CD8-positive, alpha-beta memory T cell (primary cell): ENCODE measurements around the gene ABCC9. TPM values are rescaled to one million over a fixed set of nuclear protein-coding genes. Genes with fewer than 3 reads are reported as not detected.

ENCODE experiments used
- CTCF ChIA-PET: fragments of 350-600 bp; sonication (Branson Sonifier 250); formaldehyde crosslinking; loops from one replicate; lab custom pipeline; 2021; ENCODE audit warnings: antibody characterized with exemption; lab: Charles Lee
- POLR2A ChIA-PET: fragments of 350-600 bp; sonication (Branson Sonifier 250); formaldehyde crosslinking; loops from one replicate; lab custom pipeline; 2021; ENCODE audit warnings: antibody characterized with exemption; lab: Charles Lee
- DNase-seq, 5 donors: peaks; one replicate each; pipeline versions ENCODE4 v3.0.0 to v3.0.0-alpha.2; 2020 to 2022; ENCODE audit warnings: mixed read lengths in 1 of 5
- H3K27ac ChIP-seq: one replicate; pipeline ENCODE4 v1.7.0; 2013; ENCODE audit warnings: low read depth, mild to moderate bottlenecking, low read length, moderate library complexity
- H3K27me3 ChIP-seq: 2 replicates; pipeline ENCODE4 v1.7.0; 2013; ENCODE audit warnings: low read length, mild to moderate bottlenecking; ENCODE audit not compliant: insufficient read depth, poor library complexity, severe bottlenecking
- H3K36me3 ChIP-seq: 2 replicates; pipeline ENCODE4 v1.7.0; 2013; ENCODE audit warnings: mild to moderate bottlenecking, low read length, moderate library complexity; ENCODE audit not compliant: insufficient read depth
- H3K4me1 ChIP-seq: 2 replicates; pipeline ENCODE4 v1.7.0; 2013; ENCODE audit warnings: mild to moderate bottlenecking, low read length, moderate library complexity; ENCODE audit not compliant: insufficient read depth
- H3K4me3 ChIP-seq: 2 replicates; pipeline ENCODE4 v1.7.0; 2013; ENCODE audit warnings: mild to moderate bottlenecking, low read length
- H3K9me3 ChIP-seq: 2 replicates; pipeline ENCODE4 v1.7.0; 2013; ENCODE audit warnings: mild to moderate bottlenecking, low read length
- H3K27ac Mint-ChIP-seq, 8 donors: one replicate each; pipeline ENCODE4 v1.8.0; 2020 to 2021; ENCODE audit warnings: mixed read lengths in 8 of 8, mild to moderate bottlenecking in 6 of 8, inconsistent platforms in 3 of 8, moderate library complexity in 3 of 8
- H3K27me3 Mint-ChIP-seq, 2 donors: one replicate each; pipeline ENCODE4 v1.8.0; 2020 to 2021; ENCODE audit warnings: mixed read lengths in 2 of 2, mild to moderate bottlenecking in 1 of 2, moderate library complexity in 1 of 2
- H3K36me3 Mint-ChIP-seq, 3 donors: one replicate each; pipeline ENCODE4 v1.8.0; 2020 to 2021; ENCODE audit warnings: mixed read lengths in 3 of 3, inconsistent platforms in 1 of 3, mild to moderate bottlenecking in 1 of 3
- H3K4me1 Mint-ChIP-seq, 3 donors: one replicate each; pipeline ENCODE4 v1.8.0; 2020 to 2021; ENCODE audit warnings: mixed read lengths in 3 of 3, inconsistent platforms in 1 of 3, mild to moderate bottlenecking in 1 of 3
- H3K4me3 Mint-ChIP-seq, 7 donors: one replicate each; pipeline ENCODE4 v1.8.0; 2020 to 2021; ENCODE audit warnings: mixed read lengths in 7 of 7, mild to moderate bottlenecking in 6 of 7, moderate library complexity in 4 of 7, inconsistent platforms in 2 of 7
- H3K9me3 Mint-ChIP-seq, 5 donors: one replicate each; pipeline ENCODE4 v1.8.0; 2020 to 2022; ENCODE audit warnings: mixed read lengths in 5 of 5, mild to moderate bottlenecking in 3 of 5, moderate library complexity in 2 of 5, inconsistent platforms in 1 of 5
- polyA plus RNA-seq: library from polyadenylated mRNA; unstranded; fragments of 300-500 nt; fragmentation: Illumina TruSeq; gene quantifications from one replicate; pipeline ENCODE4 v1.2.3, GENCODE V29; 2021
- total RNA-seq, 2 experiments: library from RNA; stranded (reverse); gene quantifications; one replicate each; pipeline ENCODE4 v1.2.3, GENCODE V29; 2021

ABCC9 gene
- total and polyA plus RNA-seq, 3 experiments from 2014 or later: not detected

- no peaks in the 10 kb centered on the region for H3K36me3 ChIP-seq
- H3K4me3 ChIP-seq: no peak overlapping the region
- H3K4me1 ChIP-seq: no peaks in the 10 kb centered on the region
- no peaks in the 10 kb centered on the region for H3K9me3 Mint-ChIP-seq
- peaks cover 6% of the 10 kb centered on the region for H3K27me3 ChIP-seq
- H3K9me3 ChIP-seq: no peaks in the 10 kb centered on the region
- H3K27me3 Mint-ChIP-seq: peaks cover 14 to 50% of the 10 kb centered on the region in 2 donors
- no peaks in the 10 kb centered on the region for H3K36me3 Mint-ChIP-seq
- DNase-seq: no peak
- ChIA-PET CTCF (no interaction called here), POLR2A (no interaction called here)
- H3K4me1 Mint-ChIP-seq: peaks cover 5 to 18% (median 14%) of the 10 kb centered on the region in 3 donors
- H3K27ac ChIP-seq: no peak overlapping the region
- no peak overlapping the region for H3K27ac Mint-ChIP-seq
- H3K4me3 Mint-ChIP-seq: peak overlapping the region in 3 of 7 donors; percentile 20 to 37 (median 28)
Measured at GRCh38 chr12:21773806-21774205, 167.4 kb downstream of the ABCC9 start.

GRCh38 chr12:21773263-21773741, 167.9 kb downstream of the ABCC9 start:
- Mint-ChIP-seq H3K27ac (no peak overlapping the region), H3K36me3 (no peaks in the 10 kb centered on the region), H3K27me3 (peaks cover 14 to 50% of the 10 kb centered on the region in 2 donors), H3K4me3 (peak overlapping the region in 4 of 7 donors; percentile 10 to 47 (median 29)), H3K9me3 (no peaks in the 10 kb centered on the region), H3K4me1 (peaks cover 5 to 18% (median 14%) of the 10 kb centered on the region in 3 donors)
- Histone ChIP-seq H3K4me1 (no peaks in the 10 kb centered on the region), H3K27ac (no peak overlapping the region), H3K36me3 (no peaks in the 10 kb centered on the region), H3K27me3 (peaks cover 6% of the 10 kb centered on the region), H3K9me3 (no peaks in the 10 kb centered on the region), H3K4me3 (no peak overlapping the region)
- POLR2A ChIA-PET: no interaction called here
- no peak for DNase-seq
- CTCF ChIA-PET: no interaction called here

GRCh38 chr12:21771311-21771710, 169.9 kb downstream of the ABCC9 start:
- Histone ChIP-seq H3K27me3 (peaks cover 6% of the 10 kb centered on the region), H3K36me3 (no peaks in the 10 kb centered on the region), H3K4me1 (no peaks in the 10 kb centered on the region), H3K27ac (no peak overlapping the region), H3K4me3 (no peak overlapping the region), H3K9me3 (no peaks in the 10 kb centered on the region)
- no peak for DNase-seq
- H3K27me3 Mint-ChIP-seq: peaks cover 8 to 34% of the 10 kb centered on the region in 2 donors
- H3K4me3 Mint-ChIP-seq: no peak overlapping the region
- ChIA-PET POLR2A (no interaction called here), CTCF (no interaction called here)
- peaks cover 5 to 18% (median 14%) of the 10 kb centered on the region in 3 donors for H3K4me1 Mint-ChIP-seq
- no peaks in the 10 kb centered on the region for H3K9me3 Mint-ChIP-seq
- no peaks in the 10 kb centered on the region for H3K36me3 Mint-ChIP-seq
- H3K27ac Mint-ChIP-seq: no peak overlapping the region

GRCh38 chr12:21769307-21769706, 171.9 kb downstream of the ABCC9 start:
- Histone ChIP-seq H3K27ac (no peak overlapping the region), H3K4me3 (no peak overlapping the region), H3K4me1 (no peaks in the 10 kb centered on the region), H3K27me3 (peaks cover 6% of the 10 kb centered on the region), H3K36me3 (no peaks in the 10 kb centered on the region), H3K9me3 (no peaks in the 10 kb centered on the region)
- ChIA-PET POLR2A (no interaction called here), CTCF (no interaction called here)
- no peaks in the 10 kb centered on the region for H3K36me3 Mint-ChIP-seq
- no peak for DNase-seq
- H3K9me3 Mint-ChIP-seq: no peaks in the 10 kb centered on the region
- H3K4me3 Mint-ChIP-seq: no peak overlapping the region
- H3K27ac Mint-ChIP-seq: no peak overlapping the region
- H3K4me1 Mint-ChIP-seq: peaks cover 2 to 10% (median 6%) of the 10 kb centered on the region in 3 donors
- H3K27me3 Mint-ChIP-seq: peaks cover 8 to 26% of the 10 kb centered on the region in 2 donors

GRCh38 chr12:21766403-21766802, 174.8 kb downstream of the ABCC9 start:
- no peak overlapping the region for H3K4me3 Mint-ChIP-seq
- no peak for DNase-seq
- Histone ChIP-seq H3K9me3 (no peaks in the 10 kb centered on the region), H3K4me3 (no peak overlapping the region), H3K36me3 (no peaks in the 10 kb centered on the region), H3K4me1 (no peaks in the 10 kb centered on the region), H3K27me3 (no peaks in the 10 kb centered on the region), H3K27ac (no peak overlapping the region)
- H3K27ac Mint-ChIP-seq: no peak overlapping the region
- POLR2A ChIA-PET: no interaction called here
- peaks cover 1 to 12% of the 10 kb centered on the region in 2 donors for H3K27me3 Mint-ChIP-seq
- no peaks in the 10 kb centered on the region for H3K4me1 Mint-ChIP-seq
- no peaks in the 10 kb centered on the region for H3K9me3 Mint-ChIP-seq
- CTCF ChIA-PET: no interaction called here
- H3K36me3 Mint-ChIP-seq: no peaks in the 10 kb centered on the region

- Mint-ChIP-seq H3K4me3 (no peak overlapping the region), H3K36me3 (no peaks in the 10 kb centered on the region), H3K27ac (no peak overlapping the region), H3K9me3 (no peaks in the 10 kb centered on the region), H3K27me3 (peaks cover 1 to 9% of the 10 kb centered on the region in 2 donors), H3K4me1 (no peaks in the 10 kb centered on the region)
- no peaks in the 10 kb centered on the region for H3K4me1 ChIP-seq
- no peaks in the 10 kb centered on the region for H3K9me3 ChIP-seq
- ChIA-PET CTCF (no interaction called here), POLR2A (no interaction called here)
- no peaks in the 10 kb centered on the region for H3K27me3 ChIP-seq
- DNase-seq: no peak
- no peak overlapping the region for H3K27ac ChIP-seq
- H3K36me3 ChIP-seq: no peaks in the 10 kb centered on the region
- no peak overlapping the region for H3K4me3 ChIP-seq
Measured at GRCh38 chr12:21764950-21765349, 176.3 kb downstream of the ABCC9 start.

- ChIA-PET CTCF (no interaction called here), POLR2A (no interaction called here)
- Mint-ChIP-seq H3K27ac (no peak overlapping the region), H3K36me3 (no peaks in the 10 kb centered on the region), H3K27me3 (peaks cover 3 to 9% of the 10 kb centered on the region in 2 donors), H3K4me3 (no peak overlapping the region), H3K9me3 (no peaks in the 10 kb centered on the region), H3K4me1 (no peaks in the 10 kb centered on the region)
- Histone ChIP-seq H3K9me3 (no peaks in the 10 kb centered on the region), H3K27me3 (no peaks in the 10 kb centered on the region), H3K36me3 (no peaks in the 10 kb centered on the region), H3K4me1 (no peaks in the 10 kb centered on the region), H3K27ac (no peak overlapping the region), H3K4me3 (no peak overlapping the region)
- DNase-seq: no peak
Measured at GRCh38 chr12:21764065-21764464, 177.2 kb downstream of the ABCC9 start.

- POLR2A ChIA-PET: no interaction called here
- no peak overlapping the region for H3K27ac ChIP-seq
- Mint-ChIP-seq H3K36me3 (no peaks in the 10 kb centered on the region), H3K4me1 (no peaks in the 10 kb centered on the region), H3K27me3 (peaks cover 5 to 9% of the 10 kb centered on the region in 2 donors), H3K27ac (no peak overlapping the region), H3K4me3 (no peak overlapping the region), H3K9me3 (no peaks in the 10 kb centered on the region)
- no peaks in the 10 kb centered on the region for H3K36me3 ChIP-seq
- H3K27me3 ChIP-seq: no peaks in the 10 kb centered on the region
- H3K4me3 ChIP-seq: no peak overlapping the region
- H3K9me3 ChIP-seq: no peaks in the 10 kb centered on the region
- CTCF ChIA-PET: no interaction called here
- no peaks in the 10 kb centered on the region for H3K4me1 ChIP-seq
- DNase-seq: no peak
Measured at GRCh38 chr12:21763531-21763930, 177.7 kb downstream of the ABCC9 start.
